HT-29 (cell line): ENCODE results near the gene HMX1. TPM values are rescaled to one million over a fixed set of nuclear protein-coding genes. Genes with fewer than 3 reads are reported as not detected.

Experiments
- DNase-seq: peaks from one replicate; pipeline ENCODE4 v3.0.0-alpha.2; 2015; ENCODE audit warnings: low spot score
- total RNA-seq: library from RNA; depleted of rRNA; stranded (reverse); fragments of >200 nt; shearing (Covaris generic); gene quantifications from 2 replicates; pipeline ENCODE4 v1.2.3, GENCODE V29; 2014

Gene HMX1
- total RNA-seq, 1 experiment from 2014 or later: not detected

DNA sequence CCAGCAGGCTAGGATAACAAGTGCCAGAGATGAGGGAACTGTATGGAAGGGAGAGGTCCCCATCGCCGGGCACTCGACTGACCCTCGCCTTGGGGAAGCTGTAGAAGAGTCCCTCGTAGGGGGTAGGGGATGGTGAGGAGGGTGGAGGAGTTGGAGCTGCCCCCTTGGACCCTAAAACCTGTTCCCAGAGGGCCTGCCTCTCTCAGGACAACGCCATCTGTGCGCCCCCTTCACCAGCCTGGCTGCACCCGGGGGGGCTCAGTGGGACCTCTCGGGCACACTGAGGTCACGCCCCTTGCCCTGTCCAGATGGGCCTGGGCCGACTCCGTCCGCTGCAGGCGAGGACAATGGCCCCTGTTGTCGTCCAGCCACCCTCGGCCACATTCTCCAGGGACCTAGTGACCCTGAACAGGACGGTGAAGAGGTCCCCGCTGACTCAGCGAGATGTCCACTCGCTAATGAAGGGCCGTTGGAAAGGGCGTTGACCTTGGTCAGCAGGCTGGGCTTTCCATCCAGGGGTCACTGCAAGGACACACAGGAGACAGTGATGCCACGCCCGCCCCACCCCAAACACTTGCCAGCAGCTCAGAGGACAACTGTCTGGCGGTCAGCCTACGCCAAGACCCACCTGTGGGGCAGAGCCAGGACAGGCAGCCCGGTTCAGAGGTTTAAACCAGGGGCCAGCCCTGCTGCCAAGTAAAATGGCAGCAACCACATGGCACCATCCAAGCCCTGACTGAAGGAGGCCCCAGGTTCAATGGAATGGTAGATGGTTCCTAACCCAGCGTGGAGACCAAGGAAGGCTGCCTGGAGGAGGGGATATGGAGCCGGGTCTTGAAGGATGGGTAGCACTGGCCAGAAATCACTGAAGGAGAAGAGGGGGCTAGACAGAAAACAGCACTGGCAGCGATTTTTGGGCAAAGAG lies 51.2 kb downstream of the HMX1 start:
- no peak for DNase-seq

DNA sequence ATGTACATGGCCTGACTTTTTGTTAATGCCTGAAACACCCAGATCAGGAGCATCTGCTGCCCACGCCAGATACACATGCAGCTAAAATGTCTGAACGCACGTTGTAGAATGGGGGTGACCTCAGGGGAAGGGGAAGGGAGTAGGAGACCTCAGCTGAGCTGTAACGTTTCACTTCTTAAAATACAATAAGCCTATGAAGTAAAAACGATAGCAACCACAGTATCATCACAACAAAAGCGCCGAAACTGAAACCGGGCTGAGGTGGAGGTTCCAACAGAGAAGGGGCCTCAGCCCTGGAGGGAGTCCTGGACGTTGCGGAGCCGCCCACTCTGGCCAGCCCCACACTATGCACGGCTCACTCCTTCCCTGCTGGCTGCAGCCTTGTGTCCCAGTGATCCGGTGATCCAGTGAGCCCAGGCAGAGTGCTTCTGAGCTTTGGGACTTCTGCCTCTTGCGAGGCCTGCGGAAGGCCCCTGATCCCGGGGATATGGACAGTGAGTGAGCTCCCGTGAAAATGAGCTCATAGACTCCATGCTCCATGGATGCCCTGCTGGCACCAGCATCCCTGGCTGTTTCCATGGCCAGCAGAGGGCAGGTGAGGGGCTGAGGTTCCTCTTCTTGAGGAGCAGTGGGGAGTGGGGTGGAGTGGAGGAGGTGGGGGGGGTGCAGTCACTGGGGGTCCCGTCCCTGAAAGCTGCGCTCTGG lies 52.0 kb downstream of the HMX1 start:
- no peak for DNase-seq

GRCh38 chr4:8819019-8819418 lies 52.6 kb downstream of the HMX1 start:
- DNase-seq: no peak

DNA sequence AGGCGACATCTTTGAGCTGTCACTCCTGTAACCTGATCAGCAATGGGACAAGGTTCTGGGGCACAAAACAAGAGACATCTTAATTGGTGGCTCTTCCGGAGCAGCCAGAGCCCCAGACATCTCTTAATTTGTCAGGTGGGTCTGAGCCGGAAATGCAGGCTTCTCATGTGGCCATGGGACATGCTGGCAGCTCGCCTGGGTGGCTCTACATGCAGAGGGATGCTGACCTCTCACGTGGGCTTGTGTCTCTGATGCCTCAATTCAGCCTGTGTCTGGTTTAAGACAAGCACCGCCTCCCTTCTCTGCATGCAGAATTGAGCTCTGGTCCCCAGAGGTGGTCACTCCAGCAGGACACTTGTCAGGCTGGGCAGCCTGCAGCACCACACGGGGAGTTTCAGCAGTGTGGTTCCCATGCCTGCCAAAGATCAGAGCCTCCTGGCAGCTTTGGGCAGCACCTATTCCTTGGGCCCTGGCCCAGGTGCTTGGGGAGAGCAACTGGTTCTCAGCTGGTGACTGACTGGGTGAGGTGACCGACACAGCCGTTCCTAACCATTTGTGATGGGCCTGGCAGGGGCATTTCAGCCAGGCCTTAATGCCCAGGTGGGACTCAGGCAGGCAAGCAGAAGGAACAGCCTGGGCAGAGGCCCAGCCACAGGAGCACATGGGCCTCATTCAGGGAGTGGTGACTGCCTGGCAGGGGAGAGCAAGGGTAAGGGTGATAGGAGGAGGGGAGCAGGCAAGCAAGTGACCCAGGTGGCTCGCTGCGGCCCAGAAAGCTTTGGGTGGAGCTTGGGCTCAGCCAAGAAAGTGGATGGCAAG lies 53.4 kb downstream of the HMX1 start:
- no peak for DNase-seq

GRCh38 chr4:8817813-8818062 lies 53.9 kb downstream of the HMX1 start:
- DNase-seq: no peak

DNA sequence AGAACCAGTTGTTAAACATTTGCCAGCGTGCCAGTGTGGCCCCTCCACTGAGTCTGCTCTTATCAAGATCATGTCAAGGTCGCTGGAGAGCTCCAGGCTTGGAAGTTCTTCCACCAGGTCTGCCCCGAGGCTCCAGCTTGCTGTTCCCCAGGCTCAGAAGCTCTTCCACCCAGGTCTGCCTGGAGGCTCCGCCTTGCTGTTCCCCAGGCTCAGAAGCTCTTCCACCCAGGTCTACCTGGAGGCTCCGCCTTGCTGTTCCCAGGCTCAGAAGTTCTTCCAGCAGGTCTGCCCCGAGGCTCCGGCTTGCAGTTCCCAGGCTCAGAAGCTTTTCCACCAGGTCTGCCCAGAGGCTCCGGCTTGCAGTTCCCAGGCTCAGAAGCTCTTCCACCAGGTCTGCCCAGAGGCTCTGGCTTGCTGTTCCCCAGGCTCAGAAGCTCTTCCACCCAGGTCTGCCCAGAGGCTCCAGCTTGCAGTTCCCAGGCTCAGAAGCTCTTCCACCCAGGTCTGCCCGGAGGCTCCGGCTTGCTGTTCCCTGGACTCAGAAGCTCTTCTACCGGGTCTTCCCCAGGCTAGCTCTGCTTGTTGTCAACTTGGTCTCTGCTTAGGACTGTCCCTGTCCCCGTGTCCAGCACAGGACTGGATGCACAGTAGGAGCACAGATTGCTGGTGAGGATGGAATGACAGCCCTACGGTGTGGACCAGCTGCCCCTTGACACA lies 54.4 kb downstream of the HMX1 start:
- no peak for DNase-seq
